Activated CD8-positive, alpha-beta memory T cell treated with anti-CD3 and anti-CD28 coated beads for 48 hours (primary cell): Measurements from ENCODE around the gene DNAH9.

Experiments
- DNase-seq, 3 experiments: peaks; one replicate each; pipeline ENCODE4 v3.0.0-alpha.2; 2020; ENCODE audit warnings: low read depth in 2 of 3, low spot score in 2 of 3

Gene DNAH9

GRCh38 chr17:11589716-11590115 is 8.6 kb upstream of the DNAH9 start:
- DNase-seq: no peak

DNA sequence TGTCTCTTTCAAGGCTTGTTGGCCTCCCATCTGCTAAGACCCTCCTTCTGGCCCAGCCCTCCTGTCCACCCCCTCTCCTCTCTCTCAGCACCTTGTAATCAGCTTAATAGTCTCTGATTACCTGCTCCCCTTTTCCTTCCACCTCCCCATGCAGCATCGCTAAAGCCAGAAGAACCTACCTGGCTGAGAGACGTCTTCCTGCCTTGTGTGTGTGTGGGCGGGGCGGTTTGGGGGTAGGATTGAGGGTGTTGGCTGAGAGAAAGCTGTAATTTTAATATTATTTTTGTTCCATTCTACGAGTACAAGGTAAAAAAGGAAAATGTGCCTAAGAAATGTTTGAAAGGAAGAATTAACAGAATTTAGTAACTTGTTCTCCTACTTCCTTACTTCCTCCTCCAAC is 3.4 kb downstream of the DNAH9 start:
- no peak for DNase-seq

- DNase-seq: no peak
Observed at GRCh38 chr17:11608396-11608795, 10.1 kb downstream of the DNAH9 start.

- DNase-seq: no peak
Observed at GRCh38 chr17:11610999-11611566, 12.8 kb downstream of the DNAH9 start.

DNA sequence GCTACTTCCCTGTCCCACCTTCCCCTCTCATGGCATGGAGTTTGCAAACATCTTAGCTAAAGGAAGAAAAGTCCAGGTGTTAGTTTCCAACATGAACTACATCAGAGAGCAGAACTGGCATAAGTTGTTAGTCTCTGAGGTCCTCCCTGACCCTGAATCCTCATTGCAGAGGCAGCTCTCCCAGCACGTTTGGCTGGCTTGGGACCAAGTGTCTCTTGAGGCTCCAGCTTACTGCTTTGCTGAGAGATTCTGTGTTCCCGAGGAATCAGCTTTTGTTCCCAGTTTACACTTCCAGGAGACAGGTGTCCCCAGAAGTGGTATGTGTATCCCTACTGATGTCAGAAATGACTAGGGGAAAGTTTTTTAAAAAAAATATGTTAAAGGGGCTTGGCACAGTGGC is 14.7 kb downstream of the DNAH9 start:
- no peak for DNase-seq

DNA sequence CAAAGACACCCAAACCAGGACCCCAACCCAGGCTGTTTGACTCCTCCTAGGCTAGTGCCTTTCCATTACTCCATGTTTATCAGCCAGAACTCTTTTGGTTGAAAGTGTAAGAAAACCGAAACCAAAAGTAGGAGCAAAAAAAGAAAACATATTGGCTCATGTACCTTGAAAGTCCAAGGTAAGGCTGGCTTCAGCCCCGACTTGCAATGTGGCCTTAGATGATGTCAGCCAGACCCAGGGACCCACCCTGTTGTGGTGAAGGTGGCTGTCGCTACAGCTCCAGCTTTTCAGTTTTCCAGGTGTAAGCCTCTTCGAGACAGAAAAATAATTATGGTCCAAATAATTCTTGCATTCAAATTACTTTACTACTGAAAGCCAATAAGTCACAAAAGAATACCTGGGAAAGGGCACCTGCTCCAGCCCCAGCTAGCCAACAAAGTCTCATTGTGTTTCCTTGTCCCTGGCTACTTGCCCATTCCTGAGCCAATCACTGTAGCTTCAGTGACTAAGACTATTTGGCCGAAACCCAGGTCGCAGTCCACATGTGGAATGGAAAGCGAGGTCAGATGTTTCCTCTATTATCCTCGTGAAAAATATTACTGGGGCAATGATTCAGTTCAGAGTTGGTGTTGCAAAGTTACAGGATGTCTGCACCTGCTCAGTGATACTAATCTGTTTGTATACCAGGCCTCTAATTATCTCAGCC is 20.7 kb downstream of the DNAH9 start:
- no peak for DNase-seq

DNA sequence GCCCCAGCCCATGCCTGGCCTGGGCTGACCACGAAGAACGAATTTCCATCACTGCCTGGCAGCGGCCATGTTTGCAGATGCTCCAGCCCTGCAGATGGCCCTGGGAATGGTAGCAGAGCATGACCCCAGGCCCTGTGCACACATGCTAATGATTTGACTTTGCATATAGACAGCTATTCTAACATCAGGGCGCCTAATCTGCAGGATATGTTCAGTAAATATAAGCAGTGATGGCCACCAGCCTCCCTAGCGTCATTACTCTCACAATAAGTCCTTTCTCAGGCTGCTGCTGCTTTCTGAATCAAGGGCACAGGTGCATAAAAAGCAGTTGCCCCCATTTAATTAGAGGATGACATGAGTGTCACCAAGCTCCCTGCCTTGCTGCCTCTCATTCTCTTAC is 24.2 kb downstream of the DNAH9 start:
- DNase-seq: no peak

DNA sequence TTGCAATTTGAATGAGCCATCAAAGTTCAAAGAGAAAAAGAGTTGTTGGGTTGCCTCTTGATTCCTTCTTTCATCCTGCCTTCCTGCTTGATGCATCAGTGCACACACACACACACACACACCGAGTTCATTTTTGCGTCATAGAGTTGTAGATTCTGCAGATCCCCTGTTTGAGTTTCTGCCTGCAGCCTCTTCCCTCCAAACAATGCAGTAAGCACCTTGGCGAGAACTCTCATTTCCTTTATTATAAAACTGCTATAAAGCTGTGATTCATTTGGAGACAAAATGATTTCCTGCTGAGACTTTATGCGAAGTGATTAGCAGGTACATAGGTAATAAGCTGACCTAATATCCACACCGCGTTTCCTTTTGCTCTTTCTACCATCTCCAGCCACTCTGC is 26.7 kb downstream of the DNAH9 start:
- no peak for DNase-seq

DNA sequence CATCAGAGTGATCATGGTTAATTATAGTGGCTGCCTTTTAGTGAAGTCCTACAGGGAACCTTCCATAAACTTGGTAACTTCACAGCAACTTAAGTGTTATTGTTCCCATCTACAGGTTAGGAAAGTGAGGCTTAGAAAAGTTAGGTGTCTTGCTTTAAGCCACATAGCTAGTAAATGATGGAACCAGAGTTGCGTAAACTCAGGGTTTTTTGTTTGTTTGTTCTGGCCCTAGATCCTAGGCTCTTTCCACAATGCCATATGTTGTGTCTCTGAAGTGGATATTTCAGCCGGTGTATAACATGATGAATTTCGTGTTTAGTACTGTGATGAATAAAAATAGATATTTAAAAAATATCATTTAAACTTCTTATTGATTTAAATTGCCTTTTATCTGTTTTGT is 27.6 kb downstream of the DNAH9 start:
- no peak for DNase-seq

DNA sequence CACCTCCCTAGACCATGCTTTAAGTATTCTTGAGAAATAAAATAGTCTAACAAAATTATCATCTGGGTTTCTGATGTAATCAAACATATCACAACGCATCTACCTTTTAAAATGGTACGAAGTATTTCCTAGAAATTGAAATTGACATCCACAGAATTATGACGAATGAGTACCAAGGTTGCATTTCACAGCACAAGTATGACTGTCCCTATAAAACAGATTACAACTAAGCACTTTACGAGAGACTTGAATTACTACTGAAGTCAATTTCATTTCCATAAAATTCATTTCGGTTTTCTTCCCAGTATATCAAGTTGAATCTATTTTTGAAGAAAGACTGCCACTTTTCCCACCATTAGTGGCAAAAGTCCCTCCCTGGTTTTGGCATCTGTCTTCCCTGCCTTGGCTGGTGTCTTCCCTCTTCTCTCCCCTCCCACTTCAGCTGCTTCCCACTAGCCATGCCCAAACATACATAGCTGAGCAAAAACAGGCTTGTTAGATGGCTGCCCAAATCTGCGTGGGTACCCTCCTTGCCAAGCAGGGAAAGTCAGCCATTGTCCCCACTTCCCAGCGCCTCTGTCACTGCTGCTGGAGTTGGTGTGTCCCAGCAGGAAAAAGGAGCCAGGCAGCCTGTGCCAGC is 29.2 kb downstream of the DNAH9 start:
- no peak for DNase-seq

DNA sequence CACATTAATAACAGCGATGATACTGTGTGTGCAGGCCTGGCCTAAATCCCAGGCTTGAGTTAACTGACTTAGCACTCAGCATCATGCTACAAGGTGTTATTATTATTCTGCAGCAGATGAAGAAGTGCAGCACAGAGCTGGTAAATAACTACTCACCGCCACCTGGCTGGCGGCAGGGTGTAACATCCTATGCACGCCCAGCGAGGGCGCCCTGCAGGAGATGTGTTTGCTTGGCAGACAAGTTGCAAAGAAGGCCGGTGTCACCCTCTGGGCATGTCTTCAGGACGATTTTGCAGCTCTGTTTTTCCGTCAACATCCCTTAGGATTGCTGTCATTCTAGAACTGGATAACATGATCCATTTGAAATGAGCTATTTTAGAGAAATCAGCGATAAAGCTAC is 30.1 kb downstream of the DNAH9 start:
- DNase-seq: no peak

DNA sequence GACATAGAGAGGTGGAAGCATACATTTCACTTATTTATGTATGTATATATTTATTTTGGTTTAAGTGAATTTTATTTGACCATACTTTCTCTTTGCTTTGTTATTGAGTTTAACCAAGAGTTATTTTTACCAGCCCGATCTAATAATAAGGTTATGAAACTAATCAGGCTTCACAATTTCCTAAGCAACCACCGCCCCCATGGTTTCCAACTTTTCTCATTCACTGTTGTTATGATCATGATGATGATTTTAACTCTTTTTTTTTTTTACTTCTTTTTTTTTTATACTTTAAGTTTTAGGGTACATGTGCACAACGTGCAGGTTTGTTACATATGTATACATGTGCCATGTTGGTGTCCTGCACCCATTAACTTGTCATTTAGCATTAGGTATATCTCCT is 30.6 kb downstream of the DNAH9 start:
- DNase-seq: no peak

GRCh38 chr17:11636771-11637170 is 38.5 kb downstream of the DNAH9 start:
- DNase-seq: no peak

DNA sequence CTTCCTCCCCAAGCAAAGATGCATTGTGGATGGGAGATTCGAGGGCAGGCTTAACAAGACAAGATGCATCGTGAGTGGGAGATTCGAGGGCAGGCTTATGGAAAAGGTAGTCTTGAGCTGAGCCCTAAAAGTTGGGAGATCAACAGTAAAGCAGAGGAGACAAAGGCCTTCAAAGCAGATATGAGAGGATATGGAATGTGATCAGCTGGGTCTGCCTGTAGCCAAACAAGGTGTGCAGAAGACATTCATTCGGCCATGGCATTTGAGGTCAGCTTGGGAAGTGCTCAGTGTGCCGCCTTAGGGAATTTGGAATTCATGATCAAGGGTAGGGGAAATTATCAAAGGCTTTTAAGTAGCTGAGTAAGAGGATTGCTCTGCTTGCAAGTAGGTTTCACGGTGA is 39.5 kb downstream of the DNAH9 start:
- no peak for DNase-seq

- DNase-seq: no peak
Observed at GRCh38 chr17:11638700-11639265, 40.5 kb downstream of the DNAH9 start.

GRCh38 chr17:11639736-11640462 is 41.6 kb downstream of the DNAH9 start:
- DNase-seq: no peak

DNA sequence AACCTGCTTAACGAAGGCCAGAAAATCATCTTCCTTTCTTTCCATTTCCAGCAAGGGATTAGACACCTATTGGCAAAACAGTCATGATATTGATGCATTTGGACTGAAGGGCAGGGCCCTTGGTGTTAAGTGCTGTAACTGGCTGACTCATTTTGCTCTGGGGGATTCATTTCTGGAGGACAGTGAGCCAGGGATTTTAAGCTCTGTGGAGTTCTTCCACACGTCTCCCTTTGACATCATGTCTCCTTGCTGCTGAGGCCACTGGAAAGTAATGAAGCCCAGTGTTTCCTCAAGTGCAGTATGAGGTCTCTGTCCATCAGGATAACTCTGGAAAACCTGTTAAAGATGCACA is 42.2 kb downstream of the DNAH9 start:
- DNase-seq: no peak

DNA sequence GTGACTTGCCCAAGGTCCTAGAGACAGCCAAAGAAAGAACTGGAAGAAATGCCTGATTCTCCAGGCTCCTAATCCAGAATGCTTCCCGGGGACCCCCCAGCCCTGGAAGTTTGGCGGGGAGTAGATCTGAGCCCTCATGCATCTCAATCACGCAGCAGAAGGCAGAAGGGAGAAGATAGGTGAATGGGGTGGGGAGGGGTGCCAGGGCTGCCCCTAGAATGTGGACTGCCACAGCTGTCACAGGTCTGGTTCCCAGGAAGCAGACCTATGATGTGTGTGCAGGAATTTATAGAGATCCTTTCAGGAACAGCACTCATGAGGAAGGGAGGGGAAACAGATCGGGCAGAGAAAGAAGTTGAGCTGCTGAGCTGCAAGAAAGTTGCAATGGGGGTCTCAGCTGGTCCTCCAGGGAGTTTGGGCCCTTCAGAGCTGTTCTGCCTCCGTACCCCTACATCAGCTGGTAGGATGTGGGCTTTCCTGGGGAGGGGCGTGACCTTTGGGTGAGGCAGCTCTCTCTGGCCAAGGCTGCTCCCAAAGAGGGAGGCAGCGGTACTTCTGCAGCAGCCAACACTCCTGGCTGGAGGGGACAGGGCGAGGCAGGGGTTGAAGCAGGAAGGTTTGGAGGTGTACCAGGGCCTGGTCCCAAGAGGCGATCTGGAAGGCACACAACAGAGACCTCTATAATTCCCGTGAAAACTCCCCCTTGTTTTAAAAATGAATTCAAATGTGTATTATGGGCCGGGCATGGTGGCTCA is 43.4 kb downstream of the DNAH9 start:
- DNase-seq: no peak

DNA sequence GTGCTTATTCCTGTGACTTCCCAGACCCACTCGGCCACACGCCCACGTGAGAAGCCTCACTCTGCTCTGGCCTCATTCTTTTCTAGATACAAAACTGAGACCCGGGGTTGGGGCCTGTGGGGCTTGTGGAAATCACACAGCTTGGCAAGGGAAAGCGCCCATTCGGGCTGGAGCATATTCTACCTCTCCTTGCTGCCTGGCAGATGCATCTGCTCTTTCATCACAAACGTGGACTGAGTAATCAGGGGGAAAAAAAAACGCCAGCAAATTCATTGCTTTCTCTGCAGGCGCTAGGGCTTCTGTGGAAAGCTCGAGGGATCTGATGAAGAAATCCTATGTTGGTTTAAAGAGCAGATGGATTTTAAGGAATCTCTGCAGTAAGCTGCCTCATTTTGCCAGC is 44.4 kb downstream of the DNAH9 start:
- DNase-seq: no peak

DNA sequence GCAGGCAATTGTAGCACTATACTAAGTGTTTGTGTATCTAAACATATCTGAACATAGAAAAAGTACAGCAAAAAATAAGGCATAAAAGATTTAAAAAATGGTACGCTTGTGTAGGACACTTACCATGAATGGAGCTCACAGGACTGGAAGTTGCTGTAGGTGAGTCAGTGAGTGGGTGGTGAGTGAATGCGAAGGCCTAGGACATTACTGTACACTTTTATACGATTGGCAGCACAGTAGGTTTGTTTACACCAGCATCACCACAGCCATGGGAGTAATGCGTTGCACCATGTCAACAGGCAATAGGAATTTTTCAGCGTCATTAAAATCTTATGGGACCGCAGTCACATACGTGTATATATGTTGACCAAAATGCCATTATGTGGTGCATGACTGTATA is 45.6 kb downstream of the DNAH9 start:
- no peak for DNase-seq
